CD4-positive, alpha-beta T cell treated with Interleukin-6 at 100 ng/mL for 8 hours (primary cell): ENCODE measurements around the gene UNC5C.

Experiments
- DNase-seq: peaks from one replicate; pipeline ENCODE4 v3.0.0-alpha.2; 2020; ENCODE audit warnings: mixed read lengths, low spot score

UNC5C gene

DNA sequence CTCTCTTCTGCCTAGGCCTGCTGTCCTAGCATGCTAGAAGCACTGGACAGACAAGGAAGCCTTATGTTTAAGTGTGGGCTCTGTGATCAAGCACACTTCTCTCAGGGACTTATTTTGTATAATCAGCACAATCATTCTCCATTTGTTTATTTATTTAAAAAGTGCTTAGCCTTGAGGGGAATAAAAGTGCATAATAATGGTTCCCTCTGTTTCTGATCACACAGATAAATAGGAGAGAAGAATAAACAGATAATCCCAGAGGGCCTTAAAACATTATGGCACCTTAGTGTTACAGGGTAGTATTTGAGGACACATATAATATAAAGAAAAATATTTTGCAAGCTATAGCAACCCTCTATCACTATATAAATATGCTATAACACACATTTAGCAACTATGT is 146.5 kb downstream of the UNC5C start:
- no peak for DNase-seq

DNA sequence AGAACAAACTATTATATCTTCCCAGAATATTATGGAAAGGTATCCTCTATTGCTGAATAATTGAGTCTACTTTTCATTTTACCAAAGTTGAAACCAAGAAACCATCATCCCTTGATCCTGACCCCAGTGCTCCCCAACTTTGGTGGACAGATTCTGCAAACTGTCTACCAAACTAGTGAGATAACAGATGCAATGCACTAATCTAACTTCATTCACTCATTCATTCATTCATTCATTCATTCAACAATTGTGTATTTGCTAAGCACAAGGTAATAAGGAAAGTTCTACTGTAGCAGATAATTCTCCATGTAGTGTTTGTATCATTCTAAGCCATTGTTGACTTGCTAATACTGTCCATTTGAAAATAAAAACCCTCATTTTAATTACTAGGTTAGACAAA is 150.6 kb downstream of the UNC5C start:
- no peak for DNase-seq

DNA sequence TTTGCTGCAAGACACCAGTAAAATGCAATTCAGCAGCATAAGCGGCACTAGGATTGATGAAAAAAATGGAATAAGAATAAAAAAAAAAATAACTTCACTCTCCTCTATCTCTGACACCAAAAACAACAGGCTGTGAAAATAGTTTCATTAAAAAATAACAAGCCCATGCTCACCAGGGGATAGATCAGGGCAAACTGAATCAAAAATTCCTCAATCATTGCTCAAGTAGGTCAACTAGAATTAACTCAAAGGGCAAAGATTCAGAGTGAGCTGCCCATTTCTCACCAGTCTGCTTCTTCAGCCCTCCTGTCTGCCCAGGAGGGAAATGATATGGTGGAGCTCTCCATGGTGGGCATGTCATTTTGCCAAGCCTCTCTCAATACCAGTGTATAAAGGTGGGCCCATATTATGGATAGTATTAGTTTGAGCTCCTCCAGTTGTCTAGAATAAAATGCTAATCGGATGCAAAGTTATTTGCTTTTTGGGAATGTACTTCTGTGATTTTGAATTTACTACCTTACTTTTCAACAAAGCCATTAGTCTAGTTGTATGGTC is 153.9 kb downstream of the UNC5C start:
- no peak for DNase-seq

DNA sequence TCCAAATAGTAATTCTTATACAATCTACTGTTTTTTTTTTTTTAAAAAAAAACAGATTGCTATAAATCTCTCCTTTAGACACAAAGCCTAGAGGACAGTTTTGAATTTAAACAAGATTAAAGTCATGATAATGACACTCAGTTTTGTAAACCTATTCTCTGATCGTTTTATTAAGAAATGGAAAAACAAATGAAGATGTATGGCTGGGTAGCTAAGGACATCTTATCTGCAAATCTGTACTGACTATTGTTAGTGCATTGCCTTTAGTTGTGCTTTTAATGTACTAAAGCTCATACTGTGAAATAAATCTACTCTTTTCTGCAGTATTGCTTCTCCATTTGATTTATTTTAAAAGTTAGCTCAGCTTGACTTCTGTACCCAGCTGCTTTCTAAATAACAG is 155.0 kb downstream of the UNC5C start:
- DNase-seq: no peak

DNA sequence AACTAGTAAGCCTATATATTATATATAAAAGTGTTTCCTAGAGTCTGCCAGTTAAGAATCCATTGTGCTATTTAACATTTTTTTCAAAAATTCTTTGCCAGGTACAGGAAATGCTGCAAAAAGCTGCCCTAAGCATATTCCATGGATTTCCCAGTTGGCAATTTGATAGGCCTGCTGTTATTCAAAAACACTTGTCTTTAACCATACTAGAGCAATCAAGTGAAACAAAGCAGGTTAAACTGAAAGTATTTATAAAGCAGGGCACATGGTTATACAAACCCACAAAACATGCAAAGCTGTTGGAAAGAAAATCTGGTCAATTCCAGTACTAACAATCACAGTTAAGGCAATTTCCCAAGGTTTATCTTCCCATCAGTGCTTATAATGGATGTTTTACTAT is 159.9 kb downstream of the UNC5C start:
- DNase-seq: no peak

DNA sequence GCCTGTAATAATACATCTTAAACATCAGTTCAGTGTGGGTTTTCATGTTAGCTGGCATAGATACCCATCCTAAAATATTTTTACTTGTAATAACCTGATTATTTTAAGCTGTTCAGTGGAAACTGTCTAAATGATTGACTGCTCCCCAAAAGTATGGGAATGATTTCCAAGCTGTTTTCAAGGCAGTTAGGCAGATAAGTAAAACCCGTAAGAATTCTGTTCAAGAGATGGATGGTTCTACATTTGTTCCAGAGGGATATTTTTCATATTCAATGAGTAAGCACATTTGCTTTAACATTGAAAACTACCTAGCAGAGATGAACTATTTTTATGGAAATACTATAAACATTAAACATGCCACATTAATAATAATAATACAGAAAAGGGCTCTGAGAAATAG is 161.1 kb downstream of the UNC5C start:
- DNase-seq: no peak

DNA sequence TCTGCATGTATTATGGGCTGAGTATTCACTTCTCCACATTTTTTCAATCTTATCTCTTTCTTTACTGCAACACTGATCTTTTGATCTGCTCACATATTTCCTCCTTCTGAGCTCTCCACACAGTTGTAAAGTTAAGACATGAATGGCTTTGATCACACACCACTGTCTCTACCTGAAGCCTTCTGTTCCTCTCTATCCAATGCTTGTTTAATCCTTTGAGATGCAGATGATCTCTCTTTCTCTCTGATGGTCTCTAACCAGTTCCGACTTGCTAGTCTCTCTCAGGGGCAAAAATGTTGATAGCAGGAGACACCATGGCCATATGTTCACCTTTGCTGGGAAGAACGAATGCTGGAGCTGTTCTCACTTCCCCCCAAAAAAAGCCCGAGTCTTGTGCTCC is 162.4 kb downstream of the UNC5C start:
- no peak for DNase-seq

DNA sequence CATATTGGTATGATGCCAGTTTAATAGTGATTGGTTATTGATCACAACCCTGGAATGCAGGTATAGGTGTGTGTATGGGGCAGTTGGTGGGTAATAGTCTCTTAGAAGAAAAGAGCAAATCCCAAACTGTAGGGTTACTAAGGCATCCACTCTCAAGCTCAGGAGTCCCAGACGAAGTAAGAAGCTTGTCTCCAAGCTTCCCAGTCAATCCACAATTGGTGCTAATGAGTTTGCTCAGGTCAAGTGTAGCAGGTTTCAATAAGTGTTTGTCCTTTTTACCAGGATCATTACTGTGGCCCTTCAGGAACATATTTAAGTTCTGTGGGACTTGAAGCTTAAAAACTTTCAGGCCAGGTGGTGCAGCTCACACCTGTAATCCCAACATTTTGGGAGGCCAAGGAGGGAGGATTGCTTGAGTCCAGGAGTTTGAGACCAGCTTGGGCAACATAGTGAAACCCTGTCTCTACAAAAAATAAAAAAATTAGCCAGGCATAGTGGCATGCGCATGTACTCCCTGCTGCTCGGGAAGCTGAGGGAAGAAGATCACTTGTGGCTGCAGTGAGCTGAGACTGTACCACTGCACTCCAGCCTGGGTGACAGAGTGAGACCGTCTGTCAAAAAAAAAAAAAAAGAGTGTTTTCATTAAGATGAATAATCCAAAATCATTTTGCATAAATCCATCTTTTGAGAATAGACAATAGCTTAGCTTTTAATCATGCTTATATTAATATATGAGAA is 166.8 kb downstream of the UNC5C start:
- DNase-seq: no peak

DNA sequence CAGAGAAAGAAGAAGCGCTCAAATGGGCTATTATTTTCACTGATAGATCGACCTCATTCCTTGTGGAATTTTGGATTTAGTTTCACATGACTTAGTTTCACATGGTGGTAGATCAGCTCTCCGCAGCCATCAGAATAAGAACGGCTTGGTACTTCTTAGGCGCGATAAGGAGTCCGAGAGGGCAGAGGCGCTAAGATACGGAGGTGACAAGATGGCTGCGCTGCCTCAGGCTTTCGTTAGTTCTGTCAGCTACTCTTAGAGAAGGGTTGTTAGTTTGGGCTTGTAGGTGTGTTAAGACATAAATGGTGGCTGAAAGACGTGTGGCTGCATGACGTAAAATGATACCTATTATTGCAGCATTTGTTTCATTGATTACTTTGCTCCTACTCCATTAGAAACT is 169.1 kb downstream of the UNC5C start:
- DNase-seq: no peak

DNA sequence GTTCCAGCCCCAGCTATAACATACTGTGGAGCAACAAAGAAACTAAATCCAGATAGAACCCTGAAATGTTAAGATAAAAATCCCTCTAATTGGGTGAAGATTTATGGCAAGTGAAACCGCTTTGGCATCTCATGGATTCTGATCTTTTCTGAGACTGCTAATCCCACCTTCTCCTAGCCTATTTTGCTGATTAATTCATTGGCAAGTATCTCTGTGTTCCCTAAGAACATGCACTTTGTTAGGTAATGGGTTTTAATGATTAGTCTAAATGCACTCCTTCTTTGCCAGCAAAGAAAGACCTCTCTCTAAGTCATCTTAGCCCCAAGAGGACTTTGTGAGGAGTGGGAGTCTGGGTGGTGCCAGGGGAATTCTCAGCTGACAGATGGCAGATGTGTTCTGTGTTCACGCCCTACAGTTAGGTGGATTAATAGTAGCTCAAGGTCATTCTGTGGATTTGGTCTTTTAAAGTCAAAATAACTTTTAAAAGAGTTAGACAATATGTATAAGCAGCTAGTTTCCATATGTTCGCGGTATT is 171.3 kb downstream of the UNC5C start:
- no peak for DNase-seq

DNA sequence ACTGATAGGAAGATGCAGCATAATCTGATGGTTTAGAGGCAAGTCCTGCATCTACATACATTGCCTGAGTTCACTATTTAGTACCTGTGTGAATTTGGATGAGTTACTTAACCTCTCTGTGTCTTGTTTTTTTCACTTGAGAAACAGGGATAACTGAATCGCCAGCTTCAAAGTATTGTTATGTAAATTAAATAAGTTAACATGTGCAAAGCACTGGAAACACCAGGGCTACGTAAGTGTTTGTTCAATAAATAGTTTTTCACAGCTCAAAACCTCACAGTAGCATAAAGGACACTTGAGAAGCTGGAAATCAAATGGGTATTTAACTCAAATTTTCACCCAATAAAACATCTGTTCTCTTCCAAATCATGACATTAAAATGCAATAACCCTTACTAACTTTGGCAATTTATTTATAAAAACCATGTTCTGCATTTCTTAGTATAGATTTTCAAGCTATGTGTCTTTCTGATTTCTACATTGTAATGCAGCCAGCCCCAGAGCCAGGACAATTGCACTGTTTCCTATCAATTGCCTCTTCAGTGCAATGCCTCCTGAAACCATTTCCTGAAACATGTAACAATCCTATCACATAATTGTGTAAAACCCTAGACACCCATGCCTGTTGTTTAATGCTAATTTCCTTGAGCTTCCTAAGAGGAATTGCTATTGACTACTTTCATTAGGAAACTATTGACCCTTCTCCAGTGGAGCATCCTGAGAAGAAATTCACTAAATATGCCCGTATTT is 177.1 kb downstream of the UNC5C start:
- no peak for DNase-seq

DNA sequence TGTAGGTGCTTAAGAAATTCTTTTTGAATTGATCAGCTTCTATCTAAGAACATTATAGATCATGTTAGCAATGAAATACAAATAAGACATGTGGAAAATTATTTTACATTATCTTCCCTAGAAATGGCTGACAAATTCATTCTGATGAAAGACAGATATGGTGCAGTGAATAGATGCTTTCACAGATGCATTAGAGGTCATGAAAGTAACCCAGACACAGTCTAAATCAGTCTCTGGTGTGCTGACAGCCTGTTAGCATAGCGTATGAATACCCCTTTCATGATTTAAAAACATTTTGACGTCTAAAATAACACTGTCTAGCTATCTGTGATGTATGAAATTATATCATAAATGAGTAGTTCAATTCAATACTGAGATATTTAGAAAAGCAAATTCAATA is 180.9 kb downstream of the UNC5C start:
- DNase-seq: no peak

DNA sequence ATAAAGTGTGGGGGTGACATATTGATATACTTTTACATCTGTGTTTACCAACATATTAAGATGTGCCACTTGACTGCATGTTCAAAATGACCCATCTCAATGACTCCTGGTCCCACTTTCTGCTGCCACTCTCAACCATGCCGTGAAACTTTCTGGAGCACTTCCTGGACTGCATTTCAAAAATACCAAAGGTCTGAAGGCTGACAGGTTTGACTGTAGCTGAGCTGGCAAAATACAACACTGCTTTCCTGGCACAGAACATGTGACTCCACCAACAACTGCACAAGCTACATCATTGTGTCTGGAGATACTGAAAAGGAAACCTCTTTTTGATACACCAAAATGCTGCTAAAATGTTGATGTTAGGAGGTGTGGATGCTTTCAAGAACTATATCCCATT is 184.8 kb downstream of the UNC5C start:
- DNase-seq: no peak

DNA sequence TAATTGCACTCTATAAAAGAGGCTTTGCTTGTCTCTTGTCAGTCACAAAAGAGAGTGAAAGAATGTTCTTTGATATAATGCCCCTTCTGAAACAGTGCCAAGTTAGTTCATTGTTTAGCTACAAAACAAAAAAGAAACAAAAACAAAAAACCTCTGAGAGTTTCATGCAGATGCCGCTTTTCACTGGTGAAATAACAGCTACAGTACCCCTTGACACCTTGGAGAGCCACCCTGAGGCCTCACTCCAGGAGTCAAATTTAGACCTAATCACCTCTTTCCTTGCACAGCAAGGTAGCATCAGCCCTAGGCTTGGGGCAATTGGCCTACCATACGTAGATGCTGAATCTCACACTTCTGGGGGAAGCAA is 185.2 kb downstream of the UNC5C start:
- DNase-seq: no peak

DNA sequence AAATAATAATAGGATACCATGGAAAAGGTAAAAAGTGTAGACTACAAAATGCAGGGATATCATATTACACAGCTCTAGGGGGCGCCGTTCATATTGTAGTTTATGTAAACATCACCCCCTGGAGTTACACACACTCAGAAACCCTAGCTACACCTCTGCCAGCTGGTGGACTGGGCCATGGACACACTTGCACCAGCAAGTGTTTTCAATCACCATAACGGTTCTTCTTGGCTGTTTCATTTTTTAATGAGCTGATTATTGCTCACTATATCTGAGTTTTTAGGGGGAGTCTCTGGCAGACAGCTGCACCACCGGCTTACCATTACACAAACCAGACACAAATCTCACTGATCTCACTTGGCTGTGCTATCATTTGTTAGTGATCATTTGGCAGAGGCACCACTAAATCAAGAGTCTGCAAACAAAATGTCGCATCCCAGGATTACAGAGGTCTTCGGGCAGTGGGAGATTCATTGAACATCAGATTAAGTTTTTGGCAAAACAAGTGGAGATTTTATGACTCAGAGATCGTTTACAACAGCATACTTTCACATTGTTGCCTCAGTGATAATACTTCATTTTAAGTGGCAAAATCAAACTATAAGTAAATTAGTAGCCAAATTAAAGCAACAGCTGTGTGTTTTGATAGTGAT is 185.7 kb downstream of the UNC5C start:
- DNase-seq: no peak

DNA sequence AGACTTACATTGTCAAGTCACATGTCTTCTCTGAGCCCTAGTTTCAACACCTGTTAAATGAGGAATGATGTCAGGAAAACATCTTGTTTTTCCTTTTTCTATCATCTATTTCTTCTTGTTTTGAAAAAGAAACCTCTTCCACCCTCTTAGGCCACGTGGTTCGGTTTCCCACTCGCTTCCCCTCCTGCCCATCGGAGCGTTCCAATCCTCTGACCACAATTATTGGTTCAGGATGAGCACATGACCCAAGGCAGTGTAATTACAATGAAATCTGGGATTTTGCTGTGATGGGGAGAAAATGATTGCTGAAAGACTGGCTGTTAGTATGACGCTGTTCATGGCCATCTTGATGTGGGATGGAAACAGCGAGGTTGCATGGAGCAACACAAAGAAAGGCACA is 186.7 kb downstream of the UNC5C start:
- no peak for DNase-seq

DNA sequence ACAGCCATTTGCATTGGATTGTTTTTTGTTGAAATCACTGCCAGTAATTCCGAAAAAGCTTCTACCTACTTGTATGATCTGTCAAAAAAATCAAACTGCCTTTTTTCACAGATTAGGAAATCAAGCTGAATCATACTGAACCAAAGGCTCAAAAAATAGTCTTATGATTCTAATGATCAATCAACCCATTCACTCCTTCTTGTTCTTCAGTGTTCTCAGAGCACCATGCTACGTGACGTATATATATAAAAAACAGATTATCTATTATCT is 187.1 kb downstream of the UNC5C start:
- DNase-seq: no peak

DNA sequence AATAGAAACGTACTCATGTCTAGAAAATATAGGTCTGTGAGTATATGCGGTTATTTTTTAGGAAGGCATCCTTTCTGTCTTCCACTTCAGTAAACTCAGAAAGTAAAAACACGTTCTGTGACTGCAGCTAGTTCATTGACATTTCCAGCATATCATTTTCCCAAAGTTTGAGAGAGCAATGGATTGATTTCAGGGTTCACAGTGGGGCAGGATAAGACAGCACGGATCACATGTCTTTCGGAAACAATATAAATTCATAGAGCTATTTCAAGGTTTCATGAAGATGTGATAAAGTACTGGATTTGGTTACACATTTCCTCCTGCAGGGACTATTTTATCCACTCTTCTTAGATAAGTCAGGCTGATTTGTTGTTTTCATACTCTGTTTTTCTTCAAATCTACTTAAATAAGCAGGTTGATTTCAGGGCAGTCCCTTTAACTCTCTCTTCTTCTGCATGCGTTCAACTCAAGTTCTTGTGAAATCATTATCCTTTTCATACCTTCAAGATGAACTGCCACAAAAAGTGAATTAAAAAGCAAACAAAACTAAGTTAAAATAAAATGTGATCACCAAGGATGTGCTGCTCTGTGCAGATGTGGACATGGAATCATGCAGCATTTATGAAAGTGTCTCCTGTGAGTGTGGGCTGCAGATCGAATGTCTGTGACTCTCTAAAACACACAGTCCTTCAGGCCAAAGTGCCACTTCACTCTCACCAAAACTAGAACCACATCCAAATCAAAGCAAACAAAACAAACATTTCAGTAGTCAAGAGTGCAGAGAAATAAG is 187.7 kb downstream of the UNC5C start:
- DNase-seq: no peak

DNA sequence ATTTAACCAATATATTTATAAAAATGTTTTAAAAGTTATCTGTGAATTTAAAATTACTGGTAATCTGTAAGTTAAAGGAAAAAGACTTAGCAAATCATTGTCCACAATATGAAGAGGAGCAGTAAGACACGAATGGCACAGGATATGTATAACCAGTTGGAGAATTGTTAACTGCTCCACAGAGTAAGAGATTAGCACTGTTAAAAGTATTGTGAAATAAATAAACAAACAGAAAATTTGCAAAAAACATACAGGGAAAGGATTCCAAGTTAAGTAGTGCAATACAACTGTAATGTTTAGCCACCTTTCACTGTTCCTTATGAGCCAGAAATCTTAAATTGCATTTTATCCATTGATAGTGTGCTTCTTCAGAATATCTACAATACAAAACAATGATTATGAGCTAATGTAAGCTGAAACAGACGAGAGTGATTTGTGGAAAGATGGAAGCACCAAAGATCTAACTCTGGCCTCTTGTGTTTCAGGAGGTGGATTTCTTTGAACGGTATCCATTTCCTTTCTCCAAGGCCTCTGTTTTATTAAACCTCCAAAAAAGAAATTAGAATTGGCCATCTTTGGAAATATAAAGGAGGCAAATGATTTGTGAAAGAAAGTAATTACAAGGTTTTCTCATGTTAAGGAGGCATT is 188.4 kb downstream of the UNC5C start:
- DNase-seq: no peak

DNA sequence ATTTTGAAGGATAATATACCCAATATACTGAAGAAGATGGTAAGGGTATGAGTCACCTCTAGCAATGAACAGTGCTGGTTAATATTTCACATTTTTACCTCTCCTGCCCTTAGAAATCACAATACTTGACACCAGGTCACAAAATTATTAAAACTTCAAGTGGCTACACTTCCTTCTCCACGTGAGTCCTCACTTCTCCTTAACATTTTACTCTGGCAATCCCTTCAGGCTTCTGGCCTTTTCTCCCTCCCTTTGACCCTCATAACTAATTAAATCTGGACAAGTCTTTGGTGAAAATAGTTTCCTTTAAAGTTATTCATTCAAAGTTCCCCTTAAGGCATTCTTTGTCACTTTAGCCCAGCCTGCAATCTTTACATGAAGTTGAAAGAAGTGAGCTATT is 190.4 kb downstream of the UNC5C start:
- DNase-seq: no peak

DNA sequence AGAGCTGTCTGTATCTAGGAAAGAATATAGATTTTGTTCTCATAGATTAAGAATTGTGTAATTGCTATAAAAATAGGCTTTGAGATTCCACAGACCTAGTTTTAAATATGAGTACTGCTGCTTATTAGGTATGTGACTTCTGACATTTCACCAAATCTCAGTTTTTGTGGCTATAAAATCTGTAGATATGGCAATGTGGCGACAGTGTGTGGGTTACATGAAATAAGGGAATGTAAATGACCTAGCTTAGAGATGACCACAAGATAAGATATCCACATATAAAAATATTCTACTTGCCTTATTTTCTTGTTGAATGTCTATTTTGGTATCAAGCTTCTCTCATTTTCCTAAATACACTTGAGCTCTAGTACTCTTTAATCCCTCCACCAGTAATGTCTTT is 193.8 kb downstream of the UNC5C start:
- DNase-seq: no peak

DNA sequence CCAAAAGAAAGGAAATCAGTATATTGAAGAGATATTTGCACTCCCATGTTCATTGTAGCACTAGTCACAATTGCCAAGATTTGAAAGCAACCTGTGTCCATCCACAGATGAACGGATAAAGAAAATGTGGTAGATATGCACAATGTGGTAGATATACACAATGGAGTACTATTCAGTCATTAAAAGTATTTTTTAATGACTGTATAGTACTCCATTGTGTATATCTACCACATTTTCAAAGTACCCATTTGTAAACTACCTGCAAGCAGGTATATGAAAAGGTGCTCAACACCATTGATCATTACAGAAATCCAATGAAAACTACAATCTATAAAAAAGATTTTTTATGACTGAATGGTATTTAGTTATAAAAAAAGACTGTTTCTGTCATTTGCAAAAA is 200.4 kb downstream of the UNC5C start:
- DNase-seq: no peak
